Endothelial cell of hepatic sinusoid (primary cell): ENCODE data around the gene ZNF274.
"Not testable (repeated sequence)": the region's sequence is repeated elsewhere in the genome, so short reads cannot be mapped to it uniquely, and the experiment has no call there.

Experiments
- in situ Hi-C: cut with HindIII; loops from 2 replicates; pipeline ENCODE4 v1.10.0; 2017; ENCODE audit warnings: low sequenced_read_pairs

The ZNF274 gene

DNA sequence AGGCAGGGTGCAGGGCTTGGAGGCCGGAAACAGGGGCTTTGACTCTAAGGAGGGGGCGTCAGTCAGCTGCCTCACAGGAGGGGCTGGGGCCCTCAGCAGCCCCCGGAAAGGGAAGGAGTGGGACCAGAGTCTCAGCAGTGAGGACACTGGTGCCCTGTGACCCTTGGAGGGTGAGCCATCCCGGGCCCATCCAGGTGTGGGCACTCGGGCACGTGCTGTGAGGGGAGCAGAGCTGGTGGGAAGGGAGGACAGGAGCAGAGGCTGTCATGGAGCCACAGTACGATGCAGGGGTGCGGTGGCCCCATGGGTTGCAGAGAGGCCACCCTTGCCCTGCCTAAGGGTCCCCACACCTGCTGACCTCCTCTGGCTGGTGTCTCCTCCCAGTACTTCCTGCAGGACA, 26.7 kb downstream of the ZNF274 start:
- in situ Hi-C loops = no loop called here

DNA sequence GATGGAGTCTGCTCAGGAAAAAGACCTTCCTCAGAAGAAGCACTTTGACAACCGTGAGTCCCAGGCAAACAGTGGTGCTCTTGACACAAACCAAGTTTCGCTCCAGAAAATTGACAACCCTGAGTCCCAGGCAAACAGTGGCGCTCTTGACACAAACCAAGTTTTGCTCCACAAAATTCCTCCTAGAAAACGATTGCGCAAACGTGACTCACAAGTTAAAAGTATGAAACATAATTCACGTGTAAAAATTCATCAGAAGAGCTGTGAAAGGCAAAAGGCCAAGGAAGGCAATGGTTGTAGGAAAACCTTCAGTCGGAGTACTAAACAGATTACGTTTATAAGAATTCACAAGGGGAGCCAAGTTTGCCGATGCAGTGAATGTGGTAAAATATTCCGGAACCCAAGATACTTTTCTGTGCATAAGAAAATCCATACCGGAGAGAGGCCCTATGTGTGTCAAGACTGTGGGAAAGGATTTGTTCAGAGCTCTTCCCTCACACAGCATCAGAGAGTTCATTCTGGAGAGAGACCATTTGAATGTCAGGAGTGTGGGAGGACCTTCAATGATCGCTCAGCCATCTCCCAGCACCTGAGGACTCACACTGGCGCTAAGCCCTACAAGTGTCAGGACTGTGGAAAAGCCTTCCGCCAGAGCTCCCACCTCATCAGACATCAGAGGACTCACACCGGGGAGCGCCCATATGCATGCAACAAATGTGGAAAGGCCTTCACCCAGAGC, 29.6 kb downstream of the ZNF274 start:
- in situ Hi-C loops = no loop called here

DNA sequence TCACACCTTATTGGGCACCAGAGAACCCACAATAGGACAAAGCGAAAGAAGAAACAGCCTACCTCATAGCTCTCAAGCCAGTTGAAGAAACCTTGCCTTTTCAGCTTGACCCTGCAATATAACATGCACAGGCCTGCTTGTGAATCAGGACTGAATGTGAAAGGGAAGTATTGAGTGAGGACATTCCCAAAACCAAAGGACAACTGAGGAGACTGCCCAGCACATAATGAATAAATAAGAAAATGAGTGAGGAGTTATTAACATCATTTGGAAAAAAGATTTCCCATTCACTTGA, 30.2 kb downstream of the ZNF274 start:
- in situ Hi-C loops = no loop called here

DNA sequence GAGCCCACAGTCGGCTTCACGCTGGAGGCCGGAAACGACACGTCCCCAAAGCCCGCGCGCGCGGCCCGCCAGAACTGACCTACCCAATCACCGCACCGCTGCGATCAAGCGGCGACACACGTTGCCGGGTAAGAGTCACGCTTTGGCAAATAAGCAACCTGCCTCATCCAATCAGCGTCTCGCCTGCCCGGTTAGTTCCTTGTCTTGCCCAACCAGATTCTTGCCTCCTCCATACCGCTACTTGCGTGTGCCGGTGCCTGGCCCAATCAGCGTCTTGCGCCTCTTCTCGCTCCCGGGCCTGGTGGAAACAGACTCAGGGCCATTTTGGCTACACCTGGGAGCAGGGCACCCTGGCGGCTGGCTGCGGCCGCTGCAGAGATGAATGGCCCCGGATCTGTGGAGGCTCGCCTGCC, 34.2 kb downstream of the ZNF274 start:
- in situ Hi-C loops = no loop called here

DNA sequence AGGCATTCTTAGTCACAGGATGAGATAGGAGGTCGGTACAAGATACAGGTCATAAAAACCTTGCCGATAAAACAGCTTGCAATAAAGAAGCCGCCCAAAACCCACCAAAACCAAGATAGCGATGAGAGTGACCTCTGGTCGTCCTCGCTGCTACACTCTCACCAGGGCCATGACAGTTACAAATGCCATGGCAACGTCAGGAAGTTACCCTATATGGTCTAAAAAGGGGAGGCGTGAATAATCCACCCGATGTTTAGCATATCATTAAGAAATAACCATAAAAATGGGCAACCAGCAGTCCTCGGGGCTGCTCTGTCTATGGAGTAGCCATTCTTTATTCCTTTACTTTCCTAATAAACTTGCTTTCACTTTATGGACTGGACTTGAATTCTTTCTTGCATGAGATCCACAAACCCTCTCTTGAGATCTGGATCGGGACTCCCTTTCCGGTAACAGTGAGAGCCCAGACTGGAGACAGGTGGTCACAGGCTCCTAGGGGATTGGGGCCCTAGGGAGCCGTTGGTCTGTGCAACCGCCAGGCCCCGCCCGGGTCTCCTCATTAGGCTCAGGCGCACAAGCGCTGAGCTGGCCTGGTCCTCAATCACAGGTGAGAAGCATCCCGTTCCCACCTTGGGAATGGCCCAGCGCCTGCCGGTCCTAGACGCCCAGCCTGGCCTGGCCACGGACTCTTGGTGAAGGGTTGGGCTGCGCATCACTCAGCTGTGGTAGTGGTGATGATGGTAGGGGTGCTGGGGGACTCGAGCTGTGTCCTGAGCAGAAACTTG, 34.9 kb downstream of the ZNF274 start:
- in situ Hi-C loops = no loop called here

DNA sequence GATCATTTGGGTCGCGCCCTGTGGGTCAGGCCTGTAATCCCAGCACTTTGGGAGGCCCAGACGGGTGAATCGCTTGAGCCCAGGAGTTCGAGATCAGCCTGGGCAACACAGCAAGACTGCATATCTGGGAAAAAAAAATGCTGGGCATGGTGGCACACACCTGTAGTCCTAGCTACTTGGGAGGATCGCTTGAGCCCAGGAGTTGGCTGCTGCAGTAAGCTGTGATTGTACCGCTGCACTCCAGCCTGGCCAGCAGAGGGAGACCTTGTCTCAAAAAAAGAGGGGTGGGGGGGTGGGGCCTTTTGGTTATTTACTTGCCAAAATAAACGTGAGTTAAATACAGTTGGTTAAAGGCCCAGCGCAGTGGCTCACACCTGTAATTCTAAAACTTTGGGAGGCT, 36.0 kb downstream of the ZNF274 start:
- in situ Hi-C loops = no loop called here

DNA sequence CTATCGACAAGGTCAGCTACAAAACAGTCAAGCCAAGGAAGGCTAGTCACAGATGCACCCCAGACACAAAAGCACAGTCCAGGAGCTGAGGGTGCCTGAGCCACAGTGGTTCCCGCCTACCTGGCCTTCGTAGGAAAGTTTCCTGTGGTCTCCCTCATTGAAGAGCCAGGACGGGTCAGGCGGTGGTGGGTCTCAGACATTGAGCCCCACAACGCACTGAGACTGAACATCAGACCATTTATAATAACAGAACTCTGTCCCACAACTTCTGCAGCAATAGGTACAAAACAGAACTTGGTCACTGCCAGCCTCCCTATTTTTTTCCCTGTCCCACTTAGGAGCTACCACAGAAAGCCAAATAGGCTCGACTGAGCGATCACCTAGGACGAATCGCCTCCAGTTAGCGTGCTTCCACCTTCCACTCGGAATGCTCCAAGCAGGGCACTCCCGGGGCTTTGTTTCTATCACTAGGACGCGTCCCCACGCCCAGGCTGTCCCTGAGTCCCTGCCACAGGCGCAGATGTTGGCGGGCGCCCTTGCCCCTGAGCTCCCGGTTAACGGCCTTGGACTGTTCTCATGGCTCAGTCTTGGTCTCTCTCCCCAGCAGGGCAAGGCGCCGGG, 45.2 kb downstream of the ZNF274 start:
- in situ Hi-C loops = loop anchor here (5.0 kb wide), 2 partner anchors 34 to 41 kb away; no protein-coding TSS in a partner anchor

DNA sequence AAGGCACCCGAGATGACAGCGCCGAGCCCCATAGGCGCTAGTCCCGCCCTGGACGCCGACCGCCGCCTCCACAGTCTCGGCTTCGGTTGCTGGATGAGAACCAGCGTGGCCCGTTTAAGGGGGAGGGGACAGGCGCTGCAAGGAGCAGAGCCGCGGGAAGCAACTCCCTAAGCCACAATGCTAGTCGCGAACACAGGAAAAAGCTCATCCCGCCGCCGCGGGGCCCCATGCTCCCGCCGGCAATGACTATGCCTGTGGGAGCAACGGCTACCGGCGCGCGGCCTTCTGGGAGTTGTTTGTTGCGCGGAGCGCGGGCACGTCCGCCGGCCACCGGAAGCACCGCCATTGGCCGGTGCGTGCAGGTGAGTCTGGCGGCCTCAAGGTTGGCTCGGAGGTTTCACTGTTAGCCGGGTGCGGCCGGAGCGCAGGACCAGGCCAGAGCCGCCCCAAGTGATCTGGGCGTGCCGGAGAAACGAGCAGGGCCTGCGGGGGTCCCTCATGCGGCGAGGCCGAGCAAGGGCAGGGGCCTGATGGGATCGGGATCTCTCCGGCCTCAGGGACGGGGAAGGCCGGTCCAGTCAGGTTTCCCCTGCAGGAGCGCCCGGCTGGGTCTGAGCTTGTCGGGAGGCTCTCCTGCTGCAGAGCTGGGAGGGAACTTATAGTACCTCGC, 45.9 kb downstream of the ZNF274 start, which contains the start of gene ZNF544:
TSS of gene ZNF544 (plus strand) at position 330 of the 670 bp plus-strand sequence. CDS start 15,110 bp downstream, outside the sequence.
- in situ Hi-C loops = loop anchor here (5.0 kb wide), 2 partner anchors 34 to 41 kb away; no protein-coding TSS in a partner anchor

DNA sequence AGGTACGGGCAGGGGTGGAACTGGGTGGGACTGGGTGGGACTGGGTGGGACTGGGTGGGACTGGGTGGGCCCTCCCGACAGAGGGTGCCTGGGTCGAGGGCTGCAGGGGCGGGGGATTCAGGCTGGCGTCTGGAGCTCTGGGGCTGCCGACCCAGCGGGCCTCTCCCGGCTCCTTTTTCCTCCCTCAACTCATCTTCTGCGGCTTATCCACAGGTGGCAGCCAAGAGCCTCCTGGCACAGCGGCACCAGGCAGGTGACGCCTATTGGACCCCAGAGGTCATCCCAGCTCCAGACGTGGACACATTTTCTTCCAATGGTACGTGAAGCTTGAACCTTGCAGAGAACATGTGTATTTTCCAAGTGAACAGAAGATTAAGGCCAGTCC, 46.4 kb downstream of the ZNF274 start:
- in situ Hi-C loops = loop anchor here (5.0 kb wide), 2 partner anchors 33 to 42 kb away; no protein-coding TSS in a partner anchor

DNA sequence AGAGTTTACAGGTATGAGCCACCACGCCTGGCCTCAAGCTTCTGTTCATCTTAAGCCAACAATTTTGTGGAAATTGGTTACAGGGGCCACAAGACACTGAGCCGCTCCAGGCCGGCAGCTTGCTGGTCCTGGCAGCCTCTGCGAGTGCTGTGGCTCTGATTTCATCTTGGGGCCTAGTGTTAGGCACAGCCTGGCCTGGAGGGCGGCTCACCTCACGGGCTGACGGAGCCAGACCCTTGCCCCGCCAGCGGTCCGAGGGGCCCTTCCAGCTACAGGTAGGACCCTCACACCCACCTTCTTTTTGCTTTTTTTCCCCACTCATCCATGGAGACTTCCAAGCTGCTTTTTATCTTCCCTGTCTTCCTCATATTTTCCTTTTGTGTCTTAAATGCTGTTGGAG, 54.5 kb downstream of the ZNF274 start:
- in situ Hi-C loops = no loop called here

DNA sequence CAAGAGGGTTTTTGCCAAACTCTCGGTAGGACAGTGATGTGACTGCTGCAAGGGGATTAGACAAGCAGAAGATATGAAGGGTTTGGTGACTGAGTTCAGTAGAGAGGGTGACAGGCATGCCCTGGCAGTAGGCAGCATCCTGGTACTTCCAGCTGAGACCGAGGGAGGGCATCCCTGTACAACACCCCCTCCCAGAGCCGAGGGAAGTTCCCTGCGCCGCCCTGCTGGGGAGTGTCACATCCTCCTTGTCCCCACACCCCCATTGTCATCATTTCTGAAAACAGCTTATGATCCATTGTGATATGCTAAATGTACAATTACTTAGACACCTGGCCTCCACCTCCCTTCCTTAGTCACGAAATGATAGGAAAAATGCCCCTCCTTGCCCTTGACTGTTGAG, 60.5 kb downstream of the ZNF274 start:
- in situ Hi-C loops = no loop called here

DNA sequence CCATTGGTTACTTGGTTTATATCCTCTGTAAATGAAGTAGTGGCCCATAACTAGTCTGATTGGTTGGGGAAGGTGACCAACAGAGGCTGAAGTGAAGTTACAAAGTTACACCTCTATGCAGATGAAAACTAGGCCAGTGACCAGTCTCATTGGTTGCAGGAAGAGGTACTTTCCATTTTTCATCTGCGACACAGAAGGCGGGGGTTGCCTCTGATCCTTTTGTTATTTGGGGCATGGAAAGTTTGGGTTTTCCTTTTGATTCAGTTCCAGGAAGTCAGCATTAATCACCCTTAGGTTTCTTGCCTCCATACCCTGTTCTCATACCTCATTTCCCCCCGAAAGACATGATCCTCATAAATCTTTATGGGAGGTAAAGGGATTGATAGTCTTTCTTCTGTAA, 66.0 kb downstream of the ZNF274 start:
- in situ Hi-C loops = loop anchor here (5.0 kb wide), 1 partner anchor 83 kb away; no protein-coding TSS in a partner anchor

DNA sequence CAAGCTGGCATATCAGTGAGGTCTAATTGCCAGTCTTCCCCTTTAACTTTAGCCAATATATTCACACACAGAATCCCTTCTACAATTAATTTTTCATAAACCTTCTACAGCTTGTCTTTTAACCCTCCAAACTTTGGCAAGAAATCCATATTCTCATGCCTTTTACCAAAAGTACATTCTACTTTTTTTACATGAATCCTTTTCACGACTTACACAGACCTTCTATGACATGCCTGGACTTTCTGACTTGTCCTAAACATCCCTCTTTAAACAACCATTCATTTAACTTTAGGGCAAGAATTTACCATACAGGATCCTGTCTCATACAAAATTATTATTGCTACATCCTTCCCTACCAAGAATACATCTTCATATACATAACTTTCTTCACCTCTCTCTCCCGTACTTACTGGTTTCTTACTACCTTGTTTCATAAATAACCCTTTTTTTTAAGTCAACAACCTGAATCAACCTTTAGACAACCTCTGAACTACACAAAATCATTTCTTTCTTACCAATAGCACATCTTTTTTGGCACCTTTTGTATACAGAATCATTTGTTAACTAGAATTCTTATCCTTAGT, 69.3 kb downstream of the ZNF274 start:
- in situ Hi-C loops = no loop called here

DNA sequence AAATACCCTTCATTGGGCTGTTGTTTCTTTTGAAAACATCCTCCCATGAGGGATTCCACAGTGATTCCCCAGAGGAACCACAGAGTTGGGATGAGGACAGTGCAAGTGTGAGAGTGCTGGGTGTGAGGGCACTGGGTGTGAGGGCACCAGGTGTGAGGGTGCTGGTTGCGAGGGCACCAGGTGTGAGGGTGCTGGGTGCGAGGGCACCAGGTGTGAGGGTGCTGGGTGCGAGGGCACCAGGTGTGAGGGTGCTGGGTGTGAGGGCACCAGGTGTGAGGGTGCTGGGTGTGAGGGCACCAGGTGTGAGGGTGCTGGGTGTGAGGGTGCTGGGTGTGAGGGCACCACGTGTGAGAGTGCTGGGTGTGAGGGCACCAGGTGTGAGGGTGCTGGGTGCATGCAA, 75.4 kb downstream of the ZNF274 start:
- in situ Hi-C loops = not testable (repeated sequence)

DNA sequence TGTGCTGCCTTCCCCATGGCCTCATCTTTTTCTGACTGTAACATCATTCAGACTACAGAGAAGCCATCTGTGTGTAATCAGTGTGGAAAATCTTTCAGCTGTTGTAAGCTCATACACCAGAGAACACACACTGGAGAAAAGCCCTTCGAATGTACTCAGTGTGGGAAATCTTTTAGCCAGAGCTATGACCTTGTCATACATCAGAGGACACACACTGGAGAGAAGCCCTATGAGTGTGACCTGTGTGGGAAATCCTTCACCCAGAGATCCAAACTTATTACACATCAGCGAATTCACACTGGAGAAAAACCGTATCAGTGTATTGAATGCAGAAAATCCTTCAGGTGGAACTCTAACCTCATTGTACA, 78.7 kb downstream of the ZNF274 start:
- in situ Hi-C loops = loop anchor here (5.0 kb wide), 1 partner anchor 34 kb away; the partner anchor contains the start of gene ZNF544

DNA sequence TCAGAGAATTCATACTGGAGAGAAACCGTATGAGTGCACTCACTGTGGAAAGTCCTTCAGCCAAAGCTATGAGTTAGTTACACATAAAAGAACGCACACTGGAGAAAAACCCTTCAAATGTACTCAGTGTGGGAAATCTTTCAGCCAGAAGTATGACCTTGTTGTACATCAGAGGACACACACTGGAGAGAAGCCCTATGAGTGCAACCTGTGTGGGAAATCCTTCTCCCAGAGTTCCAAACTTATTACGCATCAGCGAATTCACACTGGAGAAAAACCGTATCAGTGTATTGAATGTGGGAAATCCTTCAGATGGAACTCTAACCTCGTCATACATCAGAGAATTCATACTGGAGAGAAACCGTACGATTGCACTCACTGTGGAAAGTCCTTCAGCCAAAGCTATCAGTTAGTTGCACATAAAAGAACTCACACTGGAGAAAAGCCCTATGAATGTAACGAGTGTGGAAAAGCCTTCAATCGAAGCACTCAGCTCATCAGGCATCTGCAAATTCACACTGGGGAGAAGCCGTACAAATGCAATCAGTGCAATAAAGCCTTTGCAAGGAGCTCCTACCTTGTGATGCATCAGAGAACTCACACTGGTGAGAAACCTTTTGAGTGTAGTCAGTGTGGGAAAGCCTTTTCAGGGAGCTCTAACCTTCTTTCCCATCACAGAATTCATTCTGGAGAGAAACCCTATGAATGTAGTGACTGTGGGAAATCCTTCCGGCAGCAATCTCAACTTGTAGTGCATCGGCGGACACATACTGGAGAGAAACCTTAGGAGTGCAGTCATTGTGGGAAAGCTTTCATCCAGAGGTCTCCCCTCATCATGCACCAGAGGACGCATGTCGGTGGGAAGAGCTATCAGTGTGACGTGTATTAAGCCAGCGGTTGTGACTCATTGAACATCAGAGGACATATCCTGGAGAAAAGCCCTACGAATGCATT, 79.4 kb downstream of the ZNF274 start:
- in situ Hi-C loops = loop anchor here (5.0 kb wide), 1 partner anchor 35 kb away; the partner anchor contains the start of gene ZNF544

DNA sequence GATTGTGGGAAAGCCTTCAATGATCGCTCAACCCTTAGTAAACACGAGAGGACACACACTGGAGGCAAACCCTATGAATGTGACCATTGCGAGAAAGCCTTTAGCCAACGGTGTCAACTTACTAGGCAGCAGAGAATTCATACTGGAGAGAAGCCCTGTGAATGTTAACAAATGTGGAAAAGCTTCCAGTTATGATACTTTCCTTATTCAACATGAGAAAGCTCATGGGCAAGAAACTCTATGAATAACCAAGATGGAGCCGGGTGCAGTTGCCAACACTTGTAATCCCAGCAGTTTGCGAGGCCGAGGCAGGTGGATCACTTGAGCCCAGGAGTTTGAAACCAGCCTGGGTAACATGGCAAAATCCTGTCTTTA, 80.0 kb downstream of the ZNF274 start:
- in situ Hi-C loops = loop anchor here (5.0 kb wide), 1 partner anchor 36 kb away; the partner anchor contains the start of gene ZNF544
